Measurements from ENCODE around the gene WNK2.

DNA sequence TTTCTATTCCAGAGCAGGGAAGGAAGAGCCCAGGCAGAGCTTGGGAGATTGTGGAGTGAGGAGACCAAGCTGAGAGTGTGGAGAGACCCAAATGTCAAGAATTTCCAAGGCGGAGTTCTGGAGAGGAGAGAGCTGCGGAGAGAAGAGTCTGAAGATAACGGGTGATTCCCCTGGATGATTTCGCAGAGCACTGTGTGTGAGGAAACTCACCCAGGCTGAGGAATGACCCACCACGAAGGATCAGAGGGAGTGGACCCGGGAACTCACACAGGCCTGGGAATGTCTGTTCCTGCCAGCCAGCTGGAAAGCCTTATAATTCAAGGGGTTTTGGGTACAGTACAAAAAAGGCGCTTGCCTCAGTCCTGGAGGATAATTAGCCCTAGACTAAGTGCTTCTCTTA, 94.2 kb downstream of the WNK2 start:
- TF ChIP-seq, protein P1, sequence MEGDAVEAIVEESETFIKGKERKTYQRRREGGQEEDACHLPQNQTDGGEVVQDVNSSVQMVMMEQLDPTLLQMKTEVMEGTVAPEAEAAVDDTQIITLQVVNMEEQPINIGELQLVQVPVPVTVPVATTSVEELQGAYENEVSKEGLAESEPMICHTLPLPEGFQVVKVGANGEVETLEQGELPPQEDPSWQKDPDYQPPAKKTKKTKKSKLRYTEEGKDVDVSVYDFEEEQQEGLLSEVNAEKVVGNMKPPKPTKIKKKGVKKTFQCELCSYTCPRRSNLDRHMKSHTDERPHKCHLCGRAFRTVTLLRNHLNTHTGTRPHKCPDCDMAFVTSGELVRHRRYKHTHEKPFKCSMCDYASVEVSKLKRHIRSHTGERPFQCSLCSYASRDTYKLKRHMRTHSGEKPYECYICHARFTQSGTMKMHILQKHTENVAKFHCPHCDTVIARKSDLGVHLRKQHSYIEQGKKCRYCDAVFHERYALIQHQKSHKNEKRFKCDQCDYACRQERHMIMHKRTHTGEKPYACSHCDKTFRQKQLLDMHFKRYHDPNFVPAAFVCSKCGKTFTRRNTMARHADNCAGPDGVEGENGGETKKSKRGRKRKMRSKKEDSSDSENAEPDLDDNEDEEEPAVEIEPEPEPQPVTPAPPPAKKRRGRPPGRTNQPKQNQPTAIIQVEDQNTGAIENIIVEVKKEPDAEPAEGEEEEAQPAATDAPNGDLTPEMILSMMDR (IDR thresholded peaks at IDR 0.05; ENCODE audit: insufficient read depth, low read length, poor library complexity, severe bottlenecking): no peak
- no peak for TF ChIP-seq EZH2phosphoT487 (conservative IDR thresholded peaks at IDR 0.05; ENCODE audit: low read length)
